Stimulated activated CD8-positive, alpha-beta memory T cell treated with anti-CD3 and anti-CD28 coated beads, Interleukin-12 subunit alpha, Interleukin-12 subunit beta, amount 100 ng/mL, for 4 hours (primary cell): ENCODE results near the gene SLC49A3.
"Not testable (repeated sequence)": the region's sequence is repeated elsewhere in the genome, so short reads cannot be mapped to it uniquely, and the experiment has no call there.

ENCODE experiments used
- DNase-seq: peaks from one replicate; pipeline ENCODE4 v3.0.0-alpha.2; 2020; ENCODE audit warnings: low read depth

SLC49A3 gene

GRCh38 chr4:721261-722168 is 32.6 kb upstream of the SLC49A3 start:
- DNase-seq: no peak

- no peak for DNase-seq
Observed at GRCh38 chr4:720111-720860, 31.3 kb upstream of the SLC49A3 start.

GRCh38 chr4:718460-718859 is 29.5 kb upstream of the SLC49A3 start:
- no peak for DNase-seq

DNA sequence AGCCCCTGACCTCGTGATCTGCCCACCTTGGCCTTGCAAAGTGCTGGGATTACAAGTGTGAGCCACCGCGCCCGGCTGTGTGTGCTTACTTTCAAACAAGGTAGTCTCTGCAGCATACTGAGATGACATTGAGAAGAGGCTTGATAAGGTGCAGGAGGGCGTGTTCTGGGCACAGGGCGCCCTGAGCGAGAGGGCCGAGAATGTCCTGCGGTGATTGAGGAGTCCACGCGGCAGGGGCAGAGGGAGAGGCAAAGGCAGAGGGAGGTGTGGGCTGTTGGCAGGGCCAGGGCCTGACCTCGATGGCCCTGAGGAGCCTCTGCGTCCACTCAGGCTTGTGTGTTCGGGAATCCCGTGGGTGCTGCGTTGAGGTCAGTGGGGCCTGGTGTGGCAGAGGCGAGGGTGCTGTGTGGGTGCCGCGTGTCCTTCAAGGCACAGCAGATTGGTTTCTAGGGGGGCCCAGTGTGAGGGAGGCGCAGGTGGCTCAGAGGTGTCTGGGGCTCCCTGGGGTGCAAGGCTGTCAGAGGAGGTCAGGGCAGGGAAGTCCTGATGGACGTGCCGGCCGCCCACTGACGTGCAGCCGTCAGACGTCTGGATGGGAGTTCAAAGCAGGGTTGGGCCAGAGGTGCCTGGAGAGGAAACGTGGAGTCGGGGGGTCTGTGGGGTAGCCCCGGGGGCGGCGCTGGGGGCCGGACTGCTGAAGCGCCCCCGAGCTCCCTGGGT is 28.8 kb upstream of the SLC49A3 start:
- no peak for DNase-seq

- DNase-seq: no peak
Observed at GRCh38 chr4:714087-714486, 25.1 kb upstream of the SLC49A3 start.

DNA sequence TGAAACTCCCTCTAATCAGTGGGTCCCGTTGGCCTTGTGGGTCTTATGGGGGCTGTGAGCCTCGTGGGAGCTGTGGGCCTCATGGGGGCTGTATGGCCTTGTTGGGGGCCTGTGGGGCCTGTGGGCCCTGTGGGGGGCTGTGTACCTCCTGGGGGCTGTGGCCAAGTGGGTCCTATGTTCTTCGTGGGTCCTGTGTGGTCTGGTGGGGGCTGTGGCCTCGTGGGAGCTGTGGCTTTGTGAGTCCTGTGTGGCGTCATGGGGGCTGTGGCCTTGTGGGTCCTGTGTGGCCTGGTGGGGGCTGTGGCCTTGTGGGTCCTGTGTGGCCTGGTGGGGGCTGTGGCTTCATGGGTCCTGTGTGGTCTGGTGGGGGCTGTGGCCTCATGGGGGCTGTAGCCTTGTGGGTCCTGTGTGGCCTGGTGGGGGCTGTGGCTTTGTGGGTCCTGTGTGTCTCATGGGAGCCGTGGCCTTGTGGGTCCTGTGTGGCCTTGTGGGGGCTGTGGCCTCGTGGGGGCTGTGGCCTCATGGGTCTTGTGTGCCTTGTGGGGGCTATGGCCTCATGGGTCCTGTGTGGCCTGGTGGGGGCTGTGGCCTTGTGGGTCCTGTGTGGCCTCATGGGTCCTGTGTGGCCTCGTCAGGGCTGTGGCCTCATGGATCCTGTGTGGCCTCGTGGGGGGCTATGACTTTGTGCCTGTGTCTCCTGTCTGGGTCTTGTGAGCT is 24.1 kb upstream of the SLC49A3 start:
- no peak for DNase-seq

DNA sequence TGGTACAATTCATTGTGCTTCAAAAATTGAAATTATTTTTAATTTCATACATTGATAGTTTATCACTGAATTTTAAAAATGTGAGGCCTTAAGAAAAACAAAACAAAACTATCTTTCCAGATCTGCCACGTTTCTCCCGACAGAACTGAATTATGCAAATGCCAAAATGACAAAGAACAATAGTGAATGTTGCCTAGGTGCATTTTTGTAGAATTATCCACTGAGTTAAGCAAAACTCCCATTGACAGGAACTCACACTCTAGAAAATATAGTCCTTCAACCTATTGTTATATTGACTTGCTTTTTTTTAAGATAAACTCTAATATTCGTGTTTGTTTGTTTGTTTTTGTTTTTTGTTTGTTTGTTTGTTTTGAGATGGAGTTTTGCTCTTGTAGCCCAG is 23.1 kb upstream of the SLC49A3 start:
- no peak for DNase-seq

GRCh38 chr4:710916-711315 is 22.0 kb upstream of the SLC49A3 start:
- no peak for DNase-seq

DNA sequence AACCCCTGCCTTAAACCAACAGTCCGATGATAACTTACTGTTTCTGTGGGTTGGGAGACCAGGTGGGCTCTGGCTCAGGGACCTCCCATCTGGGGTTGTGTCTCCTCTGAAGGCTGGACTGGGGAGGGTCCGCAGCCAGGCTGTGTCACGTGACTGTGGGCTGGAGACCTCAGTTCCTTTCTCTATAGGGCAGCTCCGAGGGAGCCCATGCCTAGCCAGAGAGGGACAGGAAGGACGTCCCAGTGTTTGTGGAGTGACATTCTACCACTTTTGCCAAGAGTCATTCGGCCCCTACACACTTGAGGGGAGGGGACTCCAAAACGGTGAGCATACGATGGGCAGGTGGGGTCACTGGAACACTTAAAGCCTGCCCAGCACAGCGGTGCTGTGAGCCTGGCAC is 21.2 kb upstream of the SLC49A3 start:
- no peak for DNase-seq

DNA sequence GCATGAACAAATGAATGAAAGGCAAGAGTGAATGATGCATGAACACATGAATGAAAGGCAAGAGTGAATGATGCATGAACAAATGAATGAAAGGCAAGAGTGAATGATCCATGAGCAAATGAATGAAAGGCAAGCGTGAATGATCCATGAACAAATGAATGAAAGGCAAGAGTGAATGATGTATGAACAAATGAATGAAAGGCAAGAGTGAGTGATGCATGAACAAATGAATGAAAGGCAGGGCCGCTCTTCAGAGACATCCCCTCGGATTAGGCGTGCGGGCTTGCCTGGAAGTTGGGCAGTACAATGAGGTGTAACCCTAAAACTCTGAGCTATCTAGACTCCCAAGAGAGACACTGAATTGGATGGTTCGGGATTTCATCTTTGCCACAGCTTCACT is 20.4 kb upstream of the SLC49A3 start:
- no peak for DNase-seq

- DNase-seq: no peak
Observed at GRCh38 chr4:708631-708933, 19.6 kb upstream of the SLC49A3 start.

DNA sequence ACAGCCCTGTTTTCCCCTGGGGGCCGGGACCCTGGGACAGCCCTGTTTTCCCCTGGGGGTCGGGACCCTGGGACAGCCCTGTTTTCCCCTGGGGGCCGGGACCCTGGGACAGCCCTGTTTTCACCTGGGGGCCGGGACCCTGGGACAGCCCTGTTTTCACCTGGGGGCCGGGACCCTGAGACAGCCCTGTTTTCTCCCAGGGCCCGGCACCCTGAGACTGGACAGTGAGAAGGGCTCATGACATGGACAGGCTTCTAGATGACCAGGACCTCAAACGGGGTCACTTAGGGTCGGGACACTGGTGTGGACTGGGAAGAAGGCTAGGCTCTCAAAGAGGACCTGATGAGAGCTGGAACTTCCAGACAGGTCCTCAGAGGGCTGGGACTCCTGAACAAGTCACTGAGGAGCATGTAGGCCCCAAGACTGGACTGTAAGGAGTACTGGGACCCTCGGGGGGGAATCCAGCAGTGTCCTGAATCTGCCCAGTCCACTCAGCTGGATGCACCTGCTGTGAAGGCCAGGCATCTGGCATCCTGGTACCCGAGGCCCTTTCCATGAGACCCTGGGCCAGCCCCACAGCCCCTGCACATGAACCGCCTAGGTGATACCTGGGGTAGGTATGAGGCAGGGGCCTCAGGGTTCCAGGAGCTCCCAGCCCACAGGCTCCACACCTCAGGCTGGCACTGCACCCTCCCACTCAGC is 19.1 kb upstream of the SLC49A3 start:
- DNase-seq: no peak

GRCh38 chr4:706834-707598 is 18.1 kb upstream of the SLC49A3 start:
- no peak for DNase-seq

GRCh38 chr4:706083-706633 is 17.2 kb upstream of the SLC49A3 start:
- not testable (repeated sequence) for DNase-seq

DNA sequence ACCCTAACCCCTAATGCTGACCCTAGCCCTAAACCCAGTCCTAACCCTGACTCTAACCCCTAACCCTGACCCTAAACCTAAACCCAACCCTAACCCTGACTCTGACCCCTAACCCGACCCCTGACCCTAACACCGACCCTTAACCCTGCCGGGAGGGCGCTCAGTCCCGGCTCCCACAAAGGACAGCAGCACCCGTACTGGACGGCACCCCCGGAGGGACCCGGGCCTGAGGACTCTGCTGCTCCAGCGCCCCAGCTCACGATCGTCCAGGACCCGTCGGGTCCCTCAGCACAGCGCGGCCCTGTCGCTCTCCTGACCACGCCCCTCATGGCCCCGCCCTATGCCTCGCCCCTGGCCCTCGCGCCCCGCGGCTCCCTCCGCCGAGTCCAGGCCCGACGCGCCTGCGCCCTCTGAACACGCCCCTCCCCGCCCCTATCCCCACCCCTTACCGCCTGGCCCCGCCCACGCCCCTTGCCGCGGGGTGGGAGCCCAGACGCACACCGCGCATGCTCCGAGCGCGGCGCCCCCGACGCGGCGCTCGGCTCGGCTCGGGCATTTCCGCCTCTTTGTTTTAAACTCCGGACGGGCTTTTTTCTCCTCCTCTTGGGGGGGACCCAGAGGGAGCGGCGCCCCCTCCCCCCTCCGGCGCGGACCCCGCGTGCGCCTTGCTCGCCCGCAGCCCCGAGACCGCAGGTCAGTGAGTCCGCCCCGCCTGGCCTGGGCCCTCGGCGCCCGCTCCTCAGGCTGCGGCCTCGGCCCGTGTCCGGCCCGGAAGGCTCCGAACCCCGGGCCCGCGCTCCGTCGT is 16.5 kb upstream of the SLC49A3 start, which contains the start of gene PCGF3:
TSS of gene PCGF3 (plus strand) at position 555 of the 805 bp plus-strand sequence. CDS start 27,849 bp downstream, outside the sequence.
- DNase-seq: peak; percentile 93

DNA sequence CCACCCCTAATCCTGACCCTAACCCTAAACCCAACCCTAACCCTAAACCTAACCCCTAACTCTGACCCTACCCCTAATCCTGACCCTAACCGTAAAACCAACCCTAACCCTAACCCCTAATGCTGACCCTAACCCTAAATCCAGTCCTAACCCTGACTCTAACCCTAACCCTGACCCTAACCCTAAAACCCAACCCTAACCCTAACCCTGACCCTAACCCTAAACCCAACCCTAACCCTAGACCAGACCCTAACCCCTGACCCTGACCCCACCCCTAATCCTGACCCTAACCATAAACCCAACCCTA is 16.0 kb upstream of the SLC49A3 start:
- no peak for DNase-seq

GRCh38 chr4:704198-704891 is 15.4 kb upstream of the SLC49A3 start:
- DNase-seq: no peak

- no peak for DNase-seq
Observed at GRCh38 chr4:703336-704197, 14.6 kb upstream of the SLC49A3 start.
